ENCODE data around the gene DNM2. TPM values are rescaled to one million over a fixed set of nuclear protein-coding genes. Genes with fewer than 3 reads are reported as not detected.
"Not testable (repeated sequence)": the region's sequence is repeated elsewhere in the genome, so short reads cannot be mapped to it uniquely, and the experiment has no call there.

Gene DNM2
- total RNA-seq, 4 donors from 2014 or later = 73.6 to 115 (median 93.7) TPM

GRCh38 chr19:10863107-10863717 is 145.3 kb downstream of the DNM2 start:
- peaks cover 0 to 3% (median 0%) of the 10 kb centered on the region in 4 donors for H3K27me3 ChIP-seq
- intact Hi-C loops (cut with DNase I) = loop anchor here (5.0 to 10.0 kb wide), 2 partner anchors 88 to 146 kb away; partner anchors contain the start of gene DNM2
- no peak overlapping the region for H3K27ac ChIP-seq (replicated peaks in 1 of 4)
- WGBS = 75% methylated on average over 18 of the region's 18 CpGs
- no peak for TF ChIP-seq CTCF (IDR thresholded peaks at IDR 0.05)
- no peak for TF ChIP-seq POLR2AphosphoS5 (IDR thresholded peaks at IDR 0.05)
- no peak for TF ChIP-seq POLR2A (IDR thresholded peaks at IDR 0.05; ENCODE audit: low read depth)
- TF ChIP-seq EP300 (IDR thresholded peaks at IDR 0.05) = no peak
- no peaks in the 10 kb centered on the region for H3K9me3 ChIP-seq
- DNase-seq (ENCODE audit: extremely low spot score) = no peak
- H3K36me3 ChIP-seq = no peaks in the 10 kb centered on the region
- H3K4me3 ChIP-seq = no peak overlapping the region
- peaks cover 0 to 11% (median 6%) of the 10 kb centered on the region in 4 donors for H3K4me1 ChIP-seq

DNA sequence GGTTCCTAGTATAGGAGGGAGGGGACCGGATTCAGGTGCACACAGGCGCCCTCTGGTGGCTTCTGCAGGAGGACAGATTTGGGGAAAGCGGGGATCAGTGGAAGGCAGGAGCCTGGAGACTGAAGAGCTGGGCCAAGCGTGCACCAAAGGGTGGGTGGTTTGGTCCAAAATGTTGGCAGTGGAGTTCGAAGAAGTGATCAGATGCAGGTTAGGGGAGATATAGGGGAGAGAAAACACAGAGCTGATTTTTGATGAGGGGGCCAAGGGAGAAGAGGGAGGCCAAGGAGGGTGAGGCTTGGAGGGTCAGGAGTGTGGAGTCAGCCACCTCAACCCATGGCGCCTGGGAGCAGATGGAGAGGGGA is 146.6 kb downstream of the DNM2 start:
- intact Hi-C loops (cut with DNase I) = loop anchor here (5.0 to 10.0 kb wide), 2 partner anchors 90 to 147 kb away; partner anchors contain the start of gene DNM2
- 18% methylated on average over 6 of the region's 6 CpGs for WGBS
- peak; percentile 76 to 90 (median 86) for TF ChIP-seq CTCF (IDR thresholded peaks at IDR 0.05)
- peak in 1 of 2 donors; percentile 58 for TF ChIP-seq POLR2AphosphoS5 (IDR thresholded peaks at IDR 0.05)
- no peak for TF ChIP-seq POLR2A (IDR thresholded peaks at IDR 0.05; ENCODE audit: low read depth)
- no peak for TF ChIP-seq EP300 (IDR thresholded peaks at IDR 0.05)
- Histone ChIP-seq H3K4me1 (peaks cover 0 to 11% (median 6%) of the 10 kb centered on the region in 4 donors), H3K36me3 (no peaks in the 10 kb centered on the region), H3K27ac (replicated peaks in 1 of 4) (peak overlapping the region in 1 of 4 donors; percentile 48), H3K4me3 (peak overlapping the region in 3 of 4 donors; percentile 7 to 13 (median 8)), H3K27me3 (no peaks in the 10 kb centered on the region), H3K9me3 (no peaks in the 10 kb centered on the region)
- no peak for DNase-seq (ENCODE audit: extremely low spot score)

DNA sequence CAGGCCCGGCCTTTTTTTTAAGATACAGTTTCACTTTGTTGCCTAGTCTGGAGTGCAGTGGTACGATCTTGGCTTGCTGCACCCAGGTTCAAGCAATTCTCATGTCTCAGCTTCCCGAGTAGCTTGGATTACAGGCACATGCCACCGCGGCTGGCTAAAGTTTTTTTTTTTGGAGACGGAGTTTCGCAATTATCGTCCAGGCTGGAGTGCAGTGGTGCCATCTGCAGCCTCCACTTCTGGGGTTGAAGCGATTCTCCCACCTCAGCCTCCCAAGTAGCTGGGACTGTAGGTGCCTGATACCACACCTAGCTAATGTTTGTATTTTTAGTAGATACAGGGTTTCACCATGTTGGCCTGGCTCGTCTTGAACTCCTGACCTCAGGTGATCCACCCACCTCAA is 148.6 kb downstream of the DNM2 start:
- DNase-seq (ENCODE audit: extremely low spot score) = no peak
- Histone ChIP-seq H3K27ac (replicated peaks in 1 of 4) (no peak overlapping the region), H3K4me3 (no peak overlapping the region), H3K36me3 (no peaks in the 10 kb centered on the region), H3K9me3 (no peaks in the 10 kb centered on the region), H3K27me3 (no peaks in the 10 kb centered on the region), H3K4me1 (peaks cover 0 to 20% (median 13%) of the 10 kb centered on the region in 4 donors)
- intact Hi-C loops (cut with DNase I) = loop anchor here (10.0 kb wide), 1 partner anchor 92 kb away; no protein-coding TSS in a partner anchor
- 88% methylated on average over 10 of the region's 10 CpGs for WGBS
- TF ChIP-seq EP300 (IDR thresholded peaks at IDR 0.05) (no peak), POLR2A (IDR thresholded peaks at IDR 0.05; ENCODE audit: low read depth) (no peak), CTCF (IDR thresholded peaks at IDR 0.05) (no peak), POLR2AphosphoS5 (IDR thresholded peaks at IDR 0.05) (no peak)

- Histone ChIP-seq H3K4me3 (no peak overlapping the region), H3K4me1 (peaks cover 13 to 38% (median 32%) of the 10 kb centered on the region in 4 donors), H3K9me3 (no peaks in the 10 kb centered on the region), H3K36me3 (no peaks in the 10 kb centered on the region), H3K27me3 (no peaks in the 10 kb centered on the region), H3K27ac (replicated peaks in 1 of 4) (no peak overlapping the region)
- no peak for DNase-seq (ENCODE audit: extremely low spot score)
- no peak for TF ChIP-seq POLR2AphosphoS5 (IDR thresholded peaks at IDR 0.05)
- TF ChIP-seq CTCF (IDR thresholded peaks at IDR 0.05) = no peak
- TF ChIP-seq EP300 (IDR thresholded peaks at IDR 0.05) = no peak
- no peak for TF ChIP-seq POLR2A (IDR thresholded peaks at IDR 0.05; ENCODE audit: low read depth)
- intact Hi-C loops (cut with DNase I) = loop anchor here (10.0 kb wide), 1 partner anchor 94 kb away; no protein-coding TSS in a partner anchor
- WGBS = 89% methylated on average over 6 of the region's 10 CpGs
These were observed 151.1 kb downstream of the DNM2 start for GRCh38 chr19:10868872-10869547.

DNA sequence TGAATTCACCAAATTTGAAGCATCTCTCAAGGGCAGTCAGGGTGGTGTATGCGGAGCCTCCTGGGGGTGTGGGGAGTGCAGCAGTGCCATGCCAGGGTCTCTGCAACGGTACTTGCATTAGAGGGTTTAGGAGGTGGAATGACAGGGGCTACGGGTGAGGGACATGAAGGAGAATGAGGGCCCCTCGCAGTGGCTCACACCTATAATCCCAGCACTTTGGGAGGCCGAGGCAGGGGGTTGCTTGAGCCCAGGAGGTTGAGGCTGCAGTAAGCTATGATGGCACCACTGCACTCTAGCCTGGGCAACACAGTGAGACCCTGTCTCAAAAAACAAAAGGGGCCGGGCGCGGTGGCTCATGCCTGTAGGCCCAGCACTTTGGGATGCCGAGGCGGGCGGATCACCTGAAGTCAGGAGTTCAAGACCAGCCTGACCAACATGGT is 152.0 kb downstream of the DNM2 start:
- intact Hi-C loops (cut with DNase I) = loop anchor here (5.0 to 10.0 kb wide), 2 partner anchors 57 to 95 kb away; partner anchors contain the start of genes TIMM29 and YIPF2
- DNase-seq (ENCODE audit: extremely low spot score); H3K27ac ChIP-seq (replicated peaks in 1 of 4); H3K9me3 ChIP-seq; H3K4me3 ChIP-seq; H3K36me3 ChIP-seq; H3K27me3 ChIP-seq: not testable (repeated sequence)
- peaks cover 13 to 39% (median 36%) of the 10 kb centered on the region in 4 donors for H3K4me1 ChIP-seq
- WGBS = 93% methylated on average over 11 of the region's 11 CpGs
